HG03378 (cell line): ENCODE data around the gene GFPT1.

ENCODE experiments used
- ATAC-seq: cut with Tn5 transposase; IDR thresholded peaks from one replicate; pipeline ENCODE4 v1.9.1; 2021; ENCODE audit warnings: mild to moderate bottlenecking, moderate library complexity; ENCODE audit not compliant: unreplicated experiment

GFPT1 gene

GRCh38 chr2:69330781-69331180 is 56.2 kb downstream of the GFPT1 start:
- ATAC-seq: no peak

- ATAC-seq: no peak
Measured at GRCh38 chr2:69322631-69323030, 64.4 kb downstream of the GFPT1 start.

- no peak for ATAC-seq
Measured at GRCh38 chr2:69316550-69316949, 70.5 kb downstream of the GFPT1 start.

GRCh38 chr2:69315160-69315761 is 71.8 kb downstream of the GFPT1 start:
- no peak for ATAC-seq

- ATAC-seq: no peak
Measured at GRCh38 chr2:69311024-69311416, 76.0 kb downstream of the GFPT1 start.

- ATAC-seq: no peak
Measured at GRCh38 chr2:69310111-69311023, 76.7 kb downstream of the GFPT1 start.

GRCh38 chr2:69309351-69310110 is 77.5 kb downstream of the GFPT1 start:
- no peak for ATAC-seq

GRCh38 chr2:69308338-69308737 is 78.7 kb downstream of the GFPT1 start:
- no peak for ATAC-seq

- peak; percentile 71 for ATAC-seq
Measured at GRCh38 chr2:69307579-69308064, 79.4 kb downstream of the GFPT1 start.

GRCh38 chr2:69306822-69307578 is 80.0 kb downstream of the GFPT1 start:
- ATAC-seq: peak; percentile 39

- no peak for ATAC-seq
Measured at GRCh38 chr2:69306393-69306821, 80.6 kb downstream of the GFPT1 start.

GRCh38 chr2:69305712-69306392 is 81.2 kb downstream of the GFPT1 start:
- no peak for ATAC-seq

- no peak for ATAC-seq
Measured at GRCh38 chr2:69305166-69305565, 81.9 kb downstream of the GFPT1 start.

GRCh38 chr2:69304656-69305055 is 82.4 kb downstream of the GFPT1 start:
- ATAC-seq: no peak

GRCh38 chr2:69300650-69301049 is 86.4 kb downstream of the GFPT1 start:
- ATAC-seq: no peak

GRCh38 chr2:69299772-69300516 is 87.1 kb downstream of the GFPT1 start:
- ATAC-seq: no peak

- ATAC-seq: no peak
Measured at GRCh38 chr2:69298862-69299261, 88.2 kb downstream of the GFPT1 start.

- no peak for ATAC-seq
Measured at GRCh38 chr2:69298261-69298660, 88.8 kb downstream of the GFPT1 start.

GRCh38 chr2:69297216-69297615 is 89.8 kb downstream of the GFPT1 start:
- no peak for ATAC-seq
